IPS-18c (cell line): ENCODE results near the gene SCN7A.

Experiments used
- H3K4me3 ChIP-seq: 2 replicates; pipeline ENCODE4 v1.7.0; 2013; ENCODE audit warnings: low read depth, mild to moderate bottlenecking, low read length, moderate library complexity; ENCODE audit not compliant: insufficient read depth
- H3K9me3 ChIP-seq: one replicate; pipeline ENCODE4 v1.6.1; 2013; ENCODE audit warnings: mild to moderate bottlenecking, low read length, moderate library complexity; ENCODE audit not compliant: control insufficient read depth, insufficient read depth

SCN7A gene

DNA sequence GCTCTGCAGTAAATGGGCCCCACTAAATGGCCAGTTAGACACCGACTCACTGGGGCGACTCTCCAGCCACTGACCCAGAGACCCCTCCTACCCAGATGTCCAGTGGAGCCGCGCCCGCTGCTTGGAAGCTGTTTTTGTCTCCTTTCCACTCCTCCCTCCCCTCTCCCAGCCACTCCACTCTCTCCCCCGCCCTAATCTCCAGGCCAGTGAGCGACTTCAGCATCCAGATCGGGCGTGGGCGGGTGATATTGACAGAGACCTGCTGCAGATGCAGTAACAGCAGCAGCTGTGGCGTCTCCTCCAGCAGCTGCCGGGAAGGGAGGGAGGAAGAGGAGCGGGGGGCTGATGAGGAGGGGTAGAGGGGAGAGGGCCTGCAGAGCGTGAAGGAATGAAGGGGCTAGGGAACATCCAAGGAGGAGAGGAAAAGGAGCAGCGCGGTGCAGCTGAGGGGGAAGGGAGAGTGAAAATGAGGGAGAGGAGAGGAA is at the start of gene SCN7A:
TSS of gene SCN7A (minus strand) at position 110 of the 485 bp plus-strand sequence. CDS start 16,553 bp downstream, outside the sequence.
- H3K4me3 ChIP-seq = peak within 1 kb of the TSS; percentile 48
- H3K9me3 ChIP-seq = no peaks in the 10 kb centered on the region

DNA sequence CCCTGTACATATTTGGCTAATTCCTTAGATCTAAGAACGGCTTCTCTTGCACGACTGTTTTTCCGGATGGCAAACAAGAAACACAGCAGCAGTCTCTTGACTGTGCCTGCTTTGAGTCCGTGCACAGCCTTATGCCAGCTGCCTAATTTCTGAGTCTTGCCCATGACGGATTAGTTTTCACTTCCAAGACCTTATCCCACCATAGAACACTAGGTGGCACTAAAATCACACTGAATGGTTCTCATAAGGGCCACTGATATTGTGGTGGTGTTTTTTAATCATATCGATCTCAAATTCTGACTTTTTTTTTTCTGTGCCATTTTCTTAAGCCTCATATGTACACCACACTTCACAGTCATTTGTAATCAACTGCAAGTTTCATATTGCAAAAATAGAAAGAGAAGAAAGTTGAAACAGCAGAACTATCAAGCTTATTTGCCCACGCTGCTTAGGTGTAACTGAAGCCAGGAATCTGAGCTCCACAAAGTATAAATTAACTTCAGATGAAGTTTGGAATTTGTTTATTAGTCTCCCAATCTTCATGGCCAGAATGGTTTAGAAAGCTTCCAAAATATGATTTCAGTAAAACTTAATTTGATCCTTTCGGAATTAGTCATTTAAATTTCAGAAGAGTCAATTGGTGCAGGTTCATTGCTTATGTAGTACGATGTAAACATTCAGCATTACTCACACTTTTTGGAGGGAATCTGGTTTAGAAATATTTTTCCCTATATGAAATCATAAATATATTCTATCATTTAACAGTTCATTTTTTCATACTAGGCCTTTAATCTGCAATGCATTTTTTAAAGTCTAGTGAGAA is 45.5 kb upstream of the SCN7A start:
- no peaks in the 10 kb centered on the region for H3K9me3 ChIP-seq
- H3K4me3 ChIP-seq = no peak overlapping the region

DNA sequence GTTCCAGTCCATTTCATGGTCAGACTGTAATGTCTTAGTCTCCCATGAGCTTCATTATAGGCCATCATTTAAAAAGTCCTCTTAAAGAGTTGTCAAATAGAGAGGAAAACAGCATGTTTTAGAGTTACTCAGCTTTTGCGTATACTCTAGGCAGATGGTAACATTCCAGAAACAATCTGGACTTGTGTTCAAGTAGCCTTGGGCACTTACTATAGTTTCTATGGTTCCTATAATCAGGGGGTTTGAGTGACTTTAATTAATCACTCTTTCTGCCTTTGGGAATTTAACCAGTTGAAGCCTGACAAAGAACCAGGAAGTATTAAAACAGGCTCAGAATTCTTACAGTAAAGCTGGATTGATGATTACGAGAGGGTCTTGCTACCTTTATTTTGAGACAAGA is 42.1 kb upstream of the SCN7A start:
- no peak overlapping the region for H3K4me3 ChIP-seq
- H3K9me3 ChIP-seq = no peaks in the 10 kb centered on the region

DNA sequence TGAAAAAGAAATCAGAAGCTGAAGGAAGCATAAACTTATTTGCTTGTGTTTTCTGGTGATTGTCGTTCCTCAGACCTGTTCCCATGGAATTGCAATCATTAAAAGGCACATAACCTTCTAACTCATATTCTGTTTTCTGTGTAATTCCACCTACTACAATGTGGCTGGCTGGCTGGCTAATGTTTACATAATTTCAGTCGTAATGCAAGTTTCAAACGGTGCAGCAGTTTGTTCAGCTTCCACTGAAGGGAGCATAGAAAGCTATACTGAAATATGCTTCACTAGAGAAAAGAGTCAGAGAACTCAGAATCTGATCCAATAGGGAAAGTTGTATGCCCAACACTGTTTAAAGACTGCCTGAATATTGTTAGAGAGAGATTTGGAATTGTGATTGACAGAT is 27.1 kb upstream of the SCN7A start:
- Histone ChIP-seq H3K9me3 (no peaks in the 10 kb centered on the region), H3K4me3 (no peak overlapping the region)

DNA sequence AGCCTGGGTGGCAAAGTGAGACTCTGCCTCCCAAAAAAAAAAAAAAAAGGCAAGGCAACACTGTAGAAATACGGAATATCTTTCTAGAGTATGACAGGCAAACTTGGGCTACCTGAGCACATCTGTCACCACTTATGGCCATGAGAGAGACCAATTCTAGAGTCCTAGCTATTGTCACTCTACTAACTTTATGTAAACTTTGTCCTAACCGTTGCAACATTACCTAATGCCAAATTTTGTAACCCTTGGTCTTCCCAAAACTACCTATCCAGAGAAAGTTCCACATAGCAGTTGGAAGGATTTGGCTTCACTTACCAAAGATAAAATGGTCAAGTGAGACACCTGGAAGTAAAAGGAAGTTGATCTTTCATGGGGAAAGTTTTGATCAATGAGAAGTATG is 26.6 kb upstream of the SCN7A start:
- Histone ChIP-seq H3K4me3 (no peak overlapping the region), H3K9me3 (no peaks in the 10 kb centered on the region)

DNA sequence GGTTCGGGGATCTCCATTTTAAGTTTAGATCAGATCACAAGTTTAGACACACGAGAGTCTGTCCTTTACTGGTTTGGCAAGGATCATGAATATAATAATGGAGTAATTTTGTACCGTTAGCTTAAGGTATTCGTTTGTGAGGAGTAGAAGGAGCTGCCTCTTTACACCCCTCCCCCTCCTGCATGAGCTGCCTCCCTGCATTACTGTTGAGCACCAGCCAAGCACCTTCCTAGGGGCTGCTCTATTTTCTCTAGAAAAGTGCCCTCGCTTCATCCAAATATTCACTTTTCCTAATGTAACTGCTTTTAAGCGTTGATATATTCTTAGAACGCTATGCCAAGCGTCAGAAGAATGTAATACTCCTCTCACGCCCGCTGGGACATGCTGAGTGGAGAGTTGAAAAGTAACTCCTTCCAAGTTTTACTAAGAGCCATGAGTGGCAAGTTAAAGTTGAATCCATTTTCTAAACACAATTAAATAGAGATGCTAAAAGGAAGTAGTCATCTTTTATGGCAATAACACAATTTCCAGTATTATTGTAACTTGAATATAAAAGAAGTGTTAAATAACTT is 25.4 kb upstream of the SCN7A start:
- Histone ChIP-seq H3K4me3 (no peak overlapping the region), H3K9me3 (no peaks in the 10 kb centered on the region)

DNA sequence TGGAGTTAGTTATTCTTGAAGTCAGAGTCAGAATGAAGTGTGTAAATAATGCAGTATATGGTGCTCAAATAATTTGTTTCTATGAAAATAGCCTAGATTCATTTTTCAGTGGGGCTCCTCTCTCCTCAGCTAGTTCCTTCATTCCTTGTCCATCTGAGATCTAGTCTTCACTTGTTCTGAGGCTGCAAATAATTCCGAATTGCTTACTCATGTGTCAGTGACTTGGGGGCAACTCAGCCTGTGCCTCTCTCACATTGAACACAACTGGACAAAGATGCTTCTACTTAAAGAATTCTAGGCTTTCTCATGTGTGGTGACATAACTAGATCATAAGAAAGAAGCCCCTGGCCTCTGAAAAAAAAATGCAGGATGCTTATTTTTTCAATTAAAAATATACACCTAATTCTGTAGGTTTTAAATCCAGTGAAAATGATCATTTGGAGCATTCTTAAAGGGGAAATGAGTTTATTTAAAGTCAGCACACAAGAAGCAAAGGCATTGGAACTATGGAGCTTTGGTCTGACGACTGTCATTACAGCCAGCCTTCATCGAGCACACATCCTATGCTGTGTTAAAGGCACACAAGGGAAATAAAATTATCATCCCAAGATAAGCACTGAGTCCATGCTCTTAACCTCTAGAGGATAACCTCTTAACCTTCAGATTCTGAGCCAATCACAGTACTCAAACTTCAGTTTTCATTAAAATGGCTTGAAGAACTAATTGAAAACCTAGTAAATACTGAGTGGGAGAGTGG is 24.8 kb upstream of the SCN7A start:
- H3K4me3 ChIP-seq = no peak overlapping the region

DNA sequence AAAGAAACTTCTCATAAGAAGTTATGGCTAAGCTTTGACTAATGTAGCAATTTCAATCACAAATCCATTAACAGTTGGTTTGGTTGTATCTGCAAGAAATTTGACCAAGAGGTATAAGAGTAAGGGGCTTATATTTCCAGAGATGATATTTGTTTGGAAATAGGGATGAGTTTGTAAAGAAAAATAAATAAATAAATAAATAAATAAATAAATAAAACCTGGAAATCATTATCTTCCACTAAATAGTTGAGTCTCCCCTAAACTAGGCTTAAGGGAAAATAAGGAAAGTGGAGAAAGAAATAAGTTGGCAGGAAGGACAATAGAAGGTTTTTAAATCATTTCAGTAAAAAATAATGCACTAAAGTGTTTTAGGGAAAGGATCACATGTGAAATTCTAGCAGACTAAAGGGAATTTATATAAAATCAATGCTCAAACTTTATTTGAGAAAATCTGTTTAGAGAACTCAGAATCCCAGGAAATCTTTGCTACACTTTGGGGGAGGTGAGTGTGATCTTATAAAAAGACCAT is 23.5 kb upstream of the SCN7A start:
- H3K4me3 ChIP-seq = no peak overlapping the region
- H3K9me3 ChIP-seq = no peaks in the 10 kb centered on the region

More for the DNA sequence above, 24.8 kb upstream of the SCN7A start:
- no peaks in the 10 kb centered on the region for H3K9me3 ChIP-seq

DNA sequence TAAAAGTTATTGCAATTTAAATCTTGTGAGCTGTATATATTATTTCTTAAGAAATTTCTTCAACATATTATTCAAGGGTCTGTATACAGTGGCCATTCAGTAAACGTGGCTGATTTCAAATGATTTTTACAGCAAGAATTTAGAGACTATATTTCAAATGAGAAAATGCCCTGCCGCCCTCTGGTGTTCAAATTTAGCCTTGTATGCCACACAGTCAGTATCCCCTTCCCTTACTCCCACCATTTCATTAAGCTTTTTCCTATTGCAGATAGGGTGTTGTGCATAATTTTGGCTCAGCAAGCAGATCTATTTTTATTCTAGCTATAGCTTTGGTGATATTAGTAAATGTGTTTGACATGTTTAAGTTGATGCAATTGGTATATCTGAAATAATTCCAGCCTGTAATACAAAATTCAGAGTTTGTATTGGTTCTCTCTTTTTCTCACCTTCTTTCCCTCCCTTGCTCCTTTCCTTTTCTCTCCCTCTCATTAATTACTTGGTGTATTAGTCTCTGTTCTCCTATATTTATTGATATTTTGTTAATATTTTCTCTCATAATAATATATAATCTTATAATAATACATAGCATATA is 22.8 kb upstream of the SCN7A start:
- no peak overlapping the region for H3K4me3 ChIP-seq
- H3K9me3 ChIP-seq = no peaks in the 10 kb centered on the region

DNA sequence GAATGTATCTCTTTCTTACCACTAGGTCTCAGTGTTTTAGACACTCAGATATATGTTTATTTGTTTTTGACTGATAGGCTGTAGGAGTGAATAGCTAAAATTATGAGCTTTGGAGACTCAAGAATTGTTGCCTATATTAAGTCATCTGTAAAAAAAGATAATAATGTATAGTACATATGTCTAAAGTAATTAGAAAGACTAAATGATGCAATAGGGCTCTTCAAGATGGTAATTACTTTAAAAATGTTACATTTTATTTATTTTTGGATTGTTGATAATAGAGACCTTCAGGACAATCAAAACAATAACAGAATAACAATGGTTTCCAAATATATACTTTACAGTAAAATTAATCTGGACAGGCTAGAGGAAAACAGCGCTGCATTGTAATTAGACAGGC is 19.9 kb upstream of the SCN7A start:
- no peaks in the 10 kb centered on the region for H3K9me3 ChIP-seq
- no peak overlapping the region for H3K4me3 ChIP-seq

DNA sequence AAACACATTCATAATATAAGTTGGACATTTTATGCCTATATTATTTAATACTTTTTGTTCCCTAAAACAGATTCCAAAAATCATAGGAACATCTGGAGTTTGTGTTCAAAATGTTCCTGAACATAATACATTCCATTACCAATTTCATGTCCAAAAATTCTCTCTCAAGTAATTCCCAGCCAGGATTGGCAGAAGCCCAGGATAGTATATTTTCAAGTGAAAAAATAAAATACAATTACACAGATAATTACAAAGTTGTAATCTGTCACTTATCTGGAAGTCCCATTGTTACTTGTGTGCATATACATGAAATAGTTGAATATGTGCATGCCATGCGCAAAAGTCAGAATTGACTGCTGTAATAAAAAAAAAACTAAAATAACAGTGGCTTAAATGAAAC is 5.2 kb upstream of the SCN7A start:
- Histone ChIP-seq H3K4me3 (no peak overlapping the region), H3K9me3 (no peaks in the 10 kb centered on the region)

DNA sequence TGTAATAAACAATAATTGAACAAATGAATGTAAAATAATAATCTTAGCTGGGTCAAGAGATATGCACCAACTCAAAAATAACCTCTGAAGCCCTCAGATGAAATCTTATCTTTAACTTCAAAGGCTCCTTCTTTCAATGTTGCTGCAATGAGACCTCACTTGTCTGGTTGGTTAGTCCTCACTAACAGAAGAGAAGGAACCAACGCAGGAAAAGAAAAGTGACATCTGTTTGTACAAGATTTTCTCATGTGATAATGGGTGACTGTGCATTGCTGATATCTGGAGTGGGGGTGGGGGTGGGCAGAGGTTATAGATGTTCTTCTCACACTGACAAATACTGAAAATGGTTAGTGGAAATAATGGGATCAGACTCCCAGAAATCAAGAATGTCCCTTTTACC is 2.6 kb downstream of the SCN7A start:
- Histone ChIP-seq H3K9me3 (no peaks in the 10 kb centered on the region), H3K4me3 (no peak overlapping the region)

DNA sequence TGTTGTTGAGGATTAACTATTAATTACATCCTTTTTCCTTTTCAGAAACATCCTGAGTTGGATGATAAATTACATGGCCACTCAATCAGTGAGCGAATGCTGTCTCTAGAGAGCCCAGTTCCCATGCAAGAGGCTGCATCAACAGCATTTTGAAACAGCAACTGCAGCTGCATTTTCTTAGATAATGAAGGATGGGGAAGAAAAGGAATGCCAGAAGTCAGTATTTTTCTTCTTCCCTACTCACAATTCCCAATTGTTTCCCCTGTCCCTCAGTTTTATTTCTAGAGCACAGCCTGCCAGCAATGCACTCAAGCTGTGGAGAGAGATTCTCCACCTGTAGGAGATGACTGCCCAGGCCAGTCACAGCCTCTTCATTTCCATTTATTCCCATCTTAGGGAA is 6.9 kb downstream of the SCN7A start:
- H3K4me3 ChIP-seq = no peak overlapping the region
- no peaks in the 10 kb centered on the region for H3K9me3 ChIP-seq

DNA sequence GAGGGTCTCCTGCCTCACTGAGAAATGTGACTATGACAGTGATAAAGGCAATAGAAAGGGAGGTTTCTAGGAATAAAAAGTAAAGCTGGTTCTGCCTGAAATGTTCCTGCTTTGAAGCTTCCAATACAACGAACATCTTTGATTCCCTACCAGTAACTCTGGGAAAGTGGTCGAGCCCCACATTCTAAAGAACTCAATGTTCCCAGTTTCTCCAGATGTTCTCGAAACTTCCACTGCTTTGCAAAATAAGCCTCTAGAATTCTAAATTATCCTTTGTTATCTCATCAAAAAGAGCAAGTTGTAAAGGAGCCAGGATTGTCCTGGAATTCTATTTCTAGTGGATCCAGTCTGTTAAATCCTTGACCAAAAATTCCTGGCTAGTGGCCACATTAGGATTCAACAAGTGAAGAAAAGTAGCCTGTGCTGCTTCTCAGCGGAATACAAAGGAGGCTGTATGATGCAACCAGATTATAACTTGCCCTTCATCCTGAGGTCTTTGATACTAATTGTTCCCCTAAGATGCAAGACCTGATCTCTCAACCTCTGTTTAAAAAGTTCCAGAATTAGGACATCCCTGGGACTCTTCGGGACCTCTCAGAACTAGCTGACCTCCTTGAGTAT is 8.4 kb downstream of the SCN7A start:
- no peak overlapping the region for H3K4me3 ChIP-seq
- no peaks in the 10 kb centered on the region for H3K9me3 ChIP-seq

DNA sequence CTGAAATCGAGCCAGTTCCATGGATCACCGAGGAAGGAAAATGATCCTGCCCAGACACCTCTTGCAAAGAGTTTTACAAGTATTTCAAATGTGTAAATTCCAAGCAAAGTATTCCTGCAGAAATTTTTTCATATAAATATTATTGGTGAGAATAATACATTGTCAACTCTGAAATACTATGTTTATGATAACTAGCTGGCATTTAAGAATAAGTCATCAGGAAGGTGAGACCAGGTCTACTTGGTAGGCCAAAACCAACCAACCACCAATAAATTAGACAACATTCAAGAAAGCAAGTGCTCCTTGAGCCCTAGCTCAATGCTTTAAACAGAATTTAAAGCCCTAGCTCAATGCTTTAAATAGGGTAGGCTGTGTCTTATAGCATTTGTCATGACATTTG is 21.7 kb downstream of the SCN7A start:
- H3K9me3 ChIP-seq = no peaks in the 10 kb centered on the region

DNA sequence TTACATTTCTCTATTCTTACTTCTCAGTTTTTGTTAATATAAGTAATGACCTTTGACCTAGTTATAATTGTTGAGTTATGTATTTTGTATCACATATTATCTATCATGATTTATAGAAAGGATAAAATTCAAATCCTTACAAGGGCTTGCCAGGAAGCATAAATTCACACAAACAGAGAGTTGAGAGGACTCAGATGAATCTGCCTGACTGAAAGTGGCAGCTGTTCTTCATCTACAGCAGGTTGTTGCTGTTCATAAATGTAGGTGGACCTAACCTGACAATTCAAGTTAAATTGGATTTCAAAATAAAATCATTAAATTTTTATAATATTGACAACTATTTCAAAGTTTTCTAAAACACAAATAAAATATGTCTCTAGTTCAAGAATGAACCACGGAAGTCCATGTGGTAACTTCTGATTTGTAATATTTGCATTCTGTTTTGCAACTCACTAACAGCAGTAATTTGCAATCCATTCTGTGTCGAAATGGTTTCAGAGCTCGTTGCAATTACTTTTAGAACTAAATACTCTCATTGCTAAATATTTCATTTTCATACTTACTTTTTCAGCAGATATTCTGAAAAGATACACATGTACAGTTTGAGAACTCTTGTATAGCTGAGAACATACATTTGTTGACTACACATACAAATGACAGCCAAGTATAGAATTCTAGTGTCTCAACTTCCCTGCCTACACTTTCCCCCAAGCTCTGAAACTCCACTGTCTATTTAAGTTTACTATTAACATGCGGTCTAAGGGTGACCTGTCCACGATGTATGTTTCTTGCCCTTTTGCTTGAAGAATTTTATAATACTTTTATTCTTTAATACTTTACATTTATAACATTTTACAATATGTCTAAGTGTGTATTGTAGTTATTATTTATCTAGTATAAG is 25.7 kb downstream of the SCN7A start:
- no peaks in the 10 kb centered on the region for H3K9me3 ChIP-seq
- no peak overlapping the region for H3K4me3 ChIP-seq

More for the DNA sequence above, 21.7 kb downstream of the SCN7A start:
- no peak overlapping the region for H3K4me3 ChIP-seq
